Trophoblast cell (in vitro differentiated cells and primary cell): ENCODE results near the gene NTNG1.

Experiments used
- DNase-seq, 2 donors: peaks; one replicate each; pipeline ENCODE4 v3.0.0-alpha.2; 2016
- H2AFZ ChIP-seq: 2 replicates; pipeline ENCODE4 v1.6.1; 2013; ENCODE audit warnings: low read length, moderate library complexity, mild to moderate bottlenecking; ENCODE audit not compliant: insufficient read depth, poor library complexity
- H2AK5ac ChIP-seq: 2 replicates; pipeline ENCODE4 v1.6.1; 2013; ENCODE audit warnings: mild to moderate bottlenecking, low read length
- H2BK120ac ChIP-seq: 2 replicates; pipeline ENCODE4 v1.6.1; 2013; ENCODE audit warnings: low read length, mild to moderate bottlenecking, moderate library complexity; ENCODE audit not compliant: insufficient read depth, poor library complexity
- H2BK12ac ChIP-seq: 2 replicates; pipeline ENCODE4 v1.6.1; 2013; ENCODE audit warnings: mild to moderate bottlenecking, low read length, moderate library complexity
- H2BK5ac ChIP-seq: 2 replicates; pipeline ENCODE4 v1.6.1; 2013; ENCODE audit warnings: low read length, low read depth, moderate library complexity, mild to moderate bottlenecking; ENCODE audit not compliant: poor library complexity
- H3K14ac ChIP-seq: 2 replicates; pipeline ENCODE4 v1.6.1; 2013; ENCODE audit warnings: mild to moderate bottlenecking, low read length
- H3K18ac ChIP-seq: 2 replicates; pipeline ENCODE4 v1.6.1; 2013; ENCODE audit warnings: mild to moderate bottlenecking, low read length
- H3K23ac ChIP-seq: 2 replicates; pipeline ENCODE4 v1.6.1; 2013; ENCODE audit warnings: low read length
- H3K27ac ChIP-seq: 2 replicates; pipeline ENCODE4 v1.5.1; 2013; ENCODE audit warnings: low read depth, mild to moderate bottlenecking, inconsistent platforms, low read length, moderate library complexity
- H3K27me3 ChIP-seq: 2 replicates; pipeline ENCODE4 v1.6.1; 2013; ENCODE audit warnings: inconsistent platforms, mild to moderate bottlenecking, low read length, moderate library complexity; ENCODE audit not compliant: insufficient read depth
- H3K36me3 ChIP-seq, 2 experiments: 1 replicate in 1 of 2; 2 replicates in 1 of 2; pipeline ENCODE4 v1.6.1; 2013; ENCODE audit warnings: low read length in 2 of 2, mild to moderate bottlenecking in 2 of 2, moderate library complexity in 1 of 2; ENCODE audit not compliant: insufficient read depth in 2 of 2, control insufficient read depth in 1 of 2
- H3K4ac ChIP-seq: 2 replicates; pipeline ENCODE4 v1.6.1; 2013; ENCODE audit warnings: low read depth, mild to moderate bottlenecking, low read length, moderate library complexity
- H3K4me1 ChIP-seq, 2 experiments: 1 replicate in 1 of 2; 2 replicates in 1 of 2; pipeline ENCODE4 v1.6.1; 2013; ENCODE audit warnings: low read length in 2 of 2, mild to moderate bottlenecking in 2 of 2, moderate library complexity in 1 of 2; ENCODE audit not compliant: insufficient read depth in 2 of 2, control insufficient read depth in 1 of 2
- H3K4me2 ChIP-seq: 2 replicates; pipeline ENCODE4 v1.6.1; 2013; ENCODE audit warnings: inconsistent platforms, mild to moderate bottlenecking, low read length, moderate library complexity
- H3K4me3 ChIP-seq: 2 replicates; pipeline ENCODE4 v1.5.1; 2013; ENCODE audit warnings: mild to moderate bottlenecking, low read depth, low read length, inconsistent platforms
- H3K79me1 ChIP-seq: one replicate; pipeline ENCODE4 v1.6.1; 2013; ENCODE audit warnings: low read length
- H3K79me2 ChIP-seq: 2 replicates; pipeline ENCODE4 v1.6.1; 2013; ENCODE audit warnings: low read length, mild to moderate bottlenecking; ENCODE audit not compliant: control insufficient read depth, insufficient read depth, poor library complexity
- H3K9ac ChIP-seq: 2 replicates; pipeline ENCODE4 v1.6.1; 2013; ENCODE audit warnings: mild to moderate bottlenecking, low read length
- H3K9me3 ChIP-seq: 2 replicates; pipeline ENCODE4 v1.6.1; 2013; ENCODE audit warnings: low read depth, mild to moderate bottlenecking, control low read depth, inconsistent platforms, low read length; ENCODE audit not compliant: insufficient read depth
- H4K12ac ChIP-seq: 2 replicates; pipeline ENCODE4 v1.6.1; 2013; ENCODE audit warnings: low read depth, mild to moderate bottlenecking, low read length, moderate library complexity
- H4K8ac ChIP-seq: 2 replicates; pipeline ENCODE4 v1.6.1; 2013; ENCODE audit warnings: low read depth, mild to moderate bottlenecking, low read length, moderate library complexity
- H4K91ac ChIP-seq: one replicate; pipeline ENCODE4 v1.6.1; 2013; ENCODE audit warnings: low read depth, mild to moderate bottlenecking, low read length, moderate library complexity
- WGBS: extraction: QIAGEN DNeasy Blood & Tissue Kit; methylation state at CpG from one replicate; pipeline ENCODE4 v1.1.7; 2013; ENCODE audit warnings: missing lambda C conversion rate; ENCODE audit not compliant: insufficient read length, insufficient coverage; ENCODE audit errors: extremely low coverage; 5-methylcytosine and 5-hydroxymethylcytosine counted together

Gene NTNG1

DNA sequence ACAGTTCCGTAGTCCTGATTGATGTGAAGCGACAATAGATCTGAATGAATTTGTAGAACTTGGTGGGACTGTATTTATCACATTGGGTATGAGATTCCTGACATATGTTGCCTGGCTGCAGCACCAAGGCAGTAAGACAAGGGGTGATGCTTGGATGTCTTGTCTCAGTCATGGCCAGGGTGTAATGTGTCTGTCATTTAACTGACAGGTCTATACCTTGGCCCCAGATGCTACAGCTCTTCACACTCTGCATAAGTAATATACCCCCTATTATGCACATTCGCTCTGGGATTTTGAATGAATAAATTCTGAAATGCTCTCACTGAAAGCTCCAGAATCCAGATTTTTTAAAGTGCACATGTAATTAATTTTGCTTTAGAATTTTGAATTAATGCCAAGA lies 47.3 kb downstream of the NTNG1 start:
- H3K9ac ChIP-seq, result no peak overlapping the region
- H3K36me3 ChIP-seq, result no peaks in the 10 kb centered on the region
- no peaks in the 10 kb centered on the region for H3K79me1 ChIP-seq
- no peak overlapping the region for H2BK12ac ChIP-seq
- no peak overlapping the region for H3K4me3 ChIP-seq
- H4K91ac ChIP-seq, result no peak overlapping the region
- no peaks in the 10 kb centered on the region for H3K79me2 ChIP-seq
- H3K18ac ChIP-seq, result no peak overlapping the region
- H2AFZ ChIP-seq, result no peak overlapping the region
- peaks cover 0 to 2% of the 10 kb centered on the region in 2 experiments for H3K4me1 ChIP-seq
- no peaks in the 10 kb centered on the region for H3K9me3 ChIP-seq
- H3K27me3 ChIP-seq, result no peaks in the 10 kb centered on the region
- H2BK120ac ChIP-seq, result no peak overlapping the region
- no peak overlapping the region for H3K27ac ChIP-seq
- no peak overlapping the region for H4K8ac ChIP-seq
- H3K23ac ChIP-seq, result no peak overlapping the region
- H2AK5ac ChIP-seq, result no peak overlapping the region
- no peak for DNase-seq
- H3K4ac ChIP-seq, result no peak overlapping the region
- no peak overlapping the region for H3K4me2 ChIP-seq
- no CpG with 5 or more reads among the region's 3 CpGs for WGBS
- no peak overlapping the region for H4K12ac ChIP-seq
- no peak overlapping the region for H3K14ac ChIP-seq
- H2BK5ac ChIP-seq, result no peak overlapping the region

DNA sequence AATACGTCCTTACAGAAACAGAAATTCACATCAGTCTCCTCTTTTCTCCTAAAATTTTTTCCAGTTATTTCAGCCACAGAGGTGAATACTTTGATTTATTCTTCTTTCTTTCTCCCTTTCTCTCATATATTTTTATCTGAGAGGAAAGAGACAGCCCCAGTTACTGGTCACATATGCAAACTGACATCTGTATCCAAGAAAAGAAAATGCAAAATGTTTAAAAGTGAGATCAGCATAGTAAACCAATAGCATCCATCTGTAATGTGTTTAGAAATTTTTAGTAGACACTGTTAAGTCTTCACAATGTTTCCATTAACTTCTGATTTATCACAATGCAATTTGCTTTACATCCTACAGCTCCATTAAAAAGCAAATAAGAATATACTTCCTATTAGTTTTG lies 53.5 kb downstream of the NTNG1 start:
- H2AFZ ChIP-seq, result no peak overlapping the region
- no peak overlapping the region for H3K18ac ChIP-seq
- no peak overlapping the region for H2AK5ac ChIP-seq
- H4K12ac ChIP-seq, result no peak overlapping the region
- DNase-seq, result no peak
- H3K4me1 ChIP-seq, result peaks cover 0 to 8% of the 10 kb centered on the region in 2 experiments
- no peak overlapping the region for H3K14ac ChIP-seq
- no peaks in the 10 kb centered on the region for H3K9me3 ChIP-seq
- no peak overlapping the region for H2BK12ac ChIP-seq
- no peak overlapping the region for H2BK5ac ChIP-seq
- no peaks in the 10 kb centered on the region for H3K36me3 ChIP-seq
- no peak overlapping the region for H3K9ac ChIP-seq
- no peak overlapping the region for H3K4me3 ChIP-seq
- H3K4me2 ChIP-seq, result no peak overlapping the region
- H4K91ac ChIP-seq, result no peak overlapping the region
- no peaks in the 10 kb centered on the region for H3K27me3 ChIP-seq
- H2BK120ac ChIP-seq, result no peak overlapping the region
- WGBS, result 100% methylated on average over 1 of the region's 1 CpG
- no peaks in the 10 kb centered on the region for H3K79me1 ChIP-seq
- no peak overlapping the region for H3K27ac ChIP-seq
- no peak overlapping the region for H4K8ac ChIP-seq
- H3K4ac ChIP-seq, result no peak overlapping the region
- H3K79me2 ChIP-seq, result no peaks in the 10 kb centered on the region
- H3K23ac ChIP-seq, result no peak overlapping the region

DNA sequence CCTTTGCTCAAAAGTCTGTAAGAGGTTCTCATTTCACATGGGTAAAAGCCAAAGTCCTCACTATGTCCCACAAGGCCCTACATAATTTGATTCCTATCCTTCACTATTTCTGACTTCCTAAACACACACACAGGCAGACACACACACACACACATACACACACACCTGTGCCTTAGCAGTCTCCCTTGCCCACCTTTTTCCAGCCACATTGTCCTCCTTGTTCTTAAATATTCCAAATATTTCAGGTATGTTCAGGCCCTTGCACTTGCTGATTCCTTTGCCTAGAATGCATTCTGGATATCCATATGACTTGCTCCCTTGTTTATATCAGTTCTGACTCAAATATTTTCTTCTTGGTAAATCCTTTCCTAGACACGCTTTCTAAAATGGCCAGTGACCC lies 54.6 kb downstream of the NTNG1 start:
- Histone ChIP-seq H2AFZ (no peak overlapping the region), H2BK5ac (no peak overlapping the region), H3K14ac (no peak overlapping the region), H3K79me1 (no peaks in the 10 kb centered on the region), H4K8ac (no peak overlapping the region), H3K27me3 (no peaks in the 10 kb centered on the region), H3K27ac (peak overlapping the region; percentile 4), H3K9me3 (no peaks in the 10 kb centered on the region), H3K18ac (no peak overlapping the region), H3K36me3 (no peaks in the 10 kb centered on the region), H3K23ac (no peak overlapping the region), H2BK12ac (no peak overlapping the region), H4K12ac (no peak overlapping the region), H3K4me2 (peak overlapping the region; percentile 42), H3K4ac (no peak overlapping the region), H4K91ac (no peak overlapping the region), H3K4me1 (peaks cover 0 to 8% of the 10 kb centered on the region in 2 experiments), H2BK120ac (no peak overlapping the region), H2AK5ac (no peak overlapping the region), H3K79me2 (no peaks in the 10 kb centered on the region), H3K9ac (no peak overlapping the region), H3K4me3 (no peak overlapping the region)
- no peak for DNase-seq
- no CpG with 5 or more reads among the region's 1 CpG for WGBS

DNA sequence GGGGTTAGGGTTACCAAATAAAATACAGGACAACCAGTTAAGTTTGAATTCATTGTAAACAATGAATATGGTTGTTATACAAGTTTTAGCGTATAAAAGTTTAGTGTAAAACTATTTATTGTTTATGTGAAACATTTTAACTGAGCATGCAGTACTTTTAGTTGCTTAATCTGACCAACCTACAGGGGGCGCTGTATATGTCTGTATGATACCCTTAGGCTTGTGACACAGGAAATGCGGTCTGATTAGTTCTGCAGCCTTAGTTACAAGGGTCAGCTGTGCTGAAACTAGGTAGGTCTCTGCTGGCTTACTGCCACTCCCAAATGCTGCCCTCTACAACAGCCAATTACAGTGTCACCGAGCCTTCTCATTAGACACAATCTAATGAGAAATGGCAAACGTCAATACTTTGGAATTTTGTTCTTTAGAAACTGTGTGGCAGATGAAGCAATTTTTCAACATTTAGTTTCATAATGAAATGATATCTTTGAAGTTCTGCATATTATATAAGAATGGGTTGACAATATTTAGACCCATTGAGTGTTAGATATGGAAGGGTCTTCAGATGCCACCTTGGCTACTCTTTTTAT lies 56.2 kb downstream of the NTNG1 start:
- Histone ChIP-seq H3K79me1 (no peaks in the 10 kb centered on the region), H4K12ac (no peak overlapping the region), H2AK5ac (no peak overlapping the region), H3K14ac (no peak overlapping the region), H3K79me2 (no peaks in the 10 kb centered on the region), H3K36me3 (no peaks in the 10 kb centered on the region), H3K4ac (no peak overlapping the region), H3K18ac (no peak overlapping the region), H2AFZ (no peak overlapping the region), H3K27me3 (no peaks in the 10 kb centered on the region), H3K23ac (no peak overlapping the region), H3K9ac (no peak overlapping the region), H3K4me3 (no peak overlapping the region), H4K91ac (no peak overlapping the region), H2BK5ac (no peak overlapping the region), H3K27ac (no peak overlapping the region), H3K9me3 (no peaks in the 10 kb centered on the region), H3K4me2 (no peak overlapping the region), H4K8ac (no peak overlapping the region), H2BK120ac (no peak overlapping the region), H2BK12ac (no peak overlapping the region), H3K4me1 (peaks cover 0 to 8% of the 10 kb centered on the region in 2 experiments)
- peak in 1 of 2 donors; percentile 26 for DNase-seq
- WGBS, result no CpG with 5 or more reads among the region's 5 CpGs
